A549 (cell line): ENCODE results near the gene MED16. TPM values are rescaled to one million over a fixed set of nuclear protein-coding genes. Genes with fewer than 3 reads are reported as not detected.

ENCODE experiments used
- ATAC-seq, 2 experiments: fragments of 200-7000 bp in 1 of 2; fragments of >200 bp in 1 of 2; cut with Nextera tagmentation in 1 of 2; cut with Tn5 transposase in 1 of 2; 3 replicates each; pipeline versions ENCODE4 v1.8.0 to v1.9.1; 2018 to 2020; ENCODE audit warnings: mild to moderate bottlenecking in 1 of 2, moderate library complexity in 1 of 2
- CTCF ChIA-PET: fragments of 300-600 bp; sonication (Branson Sonifier 250); formaldehyde crosslinking; extraction: SDS; loops from one replicate; lab custom pipeline; 2021; ENCODE audit warnings: antibody characterized with exemption, inconsistent platforms; lab: Yijun Ruan, JAX
- POLR2A ChIA-PET: fragments of 350-600 bp; formaldehyde crosslinking; extraction: SDS; loops from one replicate; lab custom pipeline; 2021; ENCODE audit warnings: antibody characterized with exemption, inconsistent platforms; lab: Yijun Ruan, JAX
- DNase-seq, 2 experiments: peaks; one replicate each; pipeline versions ENCODE4 v3.0.0 to v3.0.0-alpha.2; 2011 to 2016; ENCODE audit warnings: low read depth in 1 of 2, low spot score in 1 of 2
- FAIRE-seq: peaks from 2 replicates; lab custom pipeline; 2011; peaks lifted over from hg19 to GRCh38; lab: Jason Lieb, UNC
- H3K27ac ChIP-seq, 2 experiments: fragments of >200 bp; sonication (Bioruptor Twin); formaldehyde crosslinking; 3 replicates each; pipeline ENCODE4 v1.5.1; 2016 to 2017
- H3K4me1 ChIP-seq: fragments of >200 bp; sonication (Bioruptor Twin); formaldehyde crosslinking; 3 replicates; pipeline ENCODE4 v1.6.1; 2016
- H3K4me2 ChIP-seq: fragments of >200 bp; sonication (Bioruptor Twin); formaldehyde crosslinking; 3 replicates; pipeline ENCODE4 v1.6.1; 2016
- H3K4me3 ChIP-seq: fragments of >200 bp; sonication (Bioruptor Twin); formaldehyde crosslinking; 3 replicates; pipeline ENCODE4 v1.5.1; 2016
- H3K9me3 ChIP-seq: fragments of >200 bp; sonication (Bioruptor Twin); formaldehyde crosslinking; 3 replicates; pipeline ENCODE4 v1.6.1; 2016
- CBX2 ChIP-seq: fragments of 200-600 bp; sonication (generic); IDR thresholded peaks from 2 replicates; pipeline ENCODE4 v1.6.1; 2016; ENCODE audit warnings: low read depth, mild to moderate bottlenecking, borderline replicate concordance
- EHMT2 ChIP-seq: fragments of 200-600 bp; sonication (generic); IDR thresholded peaks from 2 replicates; pipeline ENCODE4 v1.6.1; 2016; ENCODE audit warnings: antibody characterized with exemption, low read depth, mild to moderate bottlenecking, moderate library complexity
- ESRRA ChIP-seq: fragments of 150-350 bp; IDR thresholded peaks from 2 replicates; pipeline ENCODE4 v1.6.1; 2014; ENCODE audit warnings: mild to moderate bottlenecking, low read length, borderline replicate concordance
- GATA3 ChIP-seq: IDR thresholded peaks from 2 replicates; pipeline ENCODE4 v1.6.1; 2012; ENCODE audit warnings: borderline replicate concordance
- HOXB5 ChIP-seq: fragments of 250-450 bp; sonication (Bioruptor Pico); IDR thresholded peaks from 2 replicates; pipeline ENCODE4 v1.5.0; 2020; ENCODE audit warnings: mild to moderate bottlenecking, moderate library complexity
- NFE2L2 ChIP-seq: fragments of 150-350 bp; conservative IDR thresholded peaks from 2 replicates; pipeline ENCODE4 v1.6.1; 2014; ENCODE audit warnings: low read length
- PHF8 ChIP-seq: fragments of 200-600 bp; sonication (generic); IDR thresholded peaks from 2 replicates; pipeline ENCODE4 v1.6.1; 2016; ENCODE audit warnings: low read depth, mild to moderate bottlenecking, antibody characterized with exemption, moderate library complexity, borderline replicate concordance
- POLR2A ChIP-seq: IDR thresholded peaks from 2 replicates; pipeline ENCODE4 v1.6.1; 2012; ENCODE audit warnings: mild to moderate bottlenecking, low read length
- SMC3 ChIP-seq: fragments of >200 bp; sonication (Bioruptor Twin); formaldehyde crosslinking; IDR thresholded peaks from 3 replicates; pipeline ENCODE4 v1.6.1; 2018; ENCODE audit warnings: inconsistent platforms
- SREBF2 ChIP-seq: fragments of 450-650 bp; IDR thresholded peaks from 2 replicates; pipeline ENCODE4 v1.6.1; 2014; ENCODE audit warnings: mild to moderate bottlenecking, moderate library complexity
- ZFP36 ChIP-seq: fragments of 450-650 bp; IDR thresholded peaks from 2 replicates; pipeline ENCODE4 v1.6.1; 2014; ENCODE audit warnings: borderline replicate concordance; ENCODE audit not compliant: partially characterized antibody
- ZSCAN20 ChIP-seq: fragments of 250-450 bp; sonication (Bioruptor Pico); IDR thresholded peaks from 2 replicates; pipeline ENCODE4 v1.8.0; 2022; ENCODE audit warnings: mild to moderate bottlenecking, moderate library complexity
- WGBS: methylation state at CpG from one replicate; pipeline ENCODE4 v1.1.6; 2017; ENCODE audit errors: missing lambda C conversion rate; 5-methylcytosine and 5-hydroxymethylcytosine counted together
- polyA minus RNA-seq: library from RNA; depleted of rRNA, polyadenylated mRNA; stranded (reverse); fragments of >200 nt; gene quantifications from 2 replicates; pipeline ENCODE4 v1.2.3, GENCODE V29; 2011; rRNA and poly(A)+ RNA removed
- polyA plus RNA-seq, 4 experiments: library from polyadenylated mRNA; depleted of rRNA in 3 of 4; stranded (reverse); fragments of >200 nt; fragmentation: RNase III in 1 of 4; extraction: RNeasy Plus Mini Kit Qiagen cat#74134 plus additional on column Dnase treatment in 1 of 4; gene quantifications; 2 replicates in 3 of 4; 3 replicates in 1 of 4; pipeline ENCODE4 v1.2.3, GENCODE V29; 2011 to 2017
- TF ChIP-seq, protein P1 (sequence below): fragments of >200 bp; sonication (Bioruptor Twin); formaldehyde crosslinking; IDR thresholded peaks from 2 replicates; pipeline ENCODE4 v1.6.1; 2016
- TF ChIP-seq, protein P2 (sequence below): fragments of >200 bp; sonication (Bioruptor Twin); formaldehyde crosslinking; IDR thresholded peaks from 3 replicates; pipeline ENCODE4 v1.6.1; 2016
- TF ChIP-seq, protein P3 (sequence below): fragments of >200 bp; sonication (Bioruptor Twin); formaldehyde crosslinking; IDR thresholded peaks from 3 replicates; pipeline ENCODE4 v1.5.1; 2016
- TF ChIP-seq, protein P4 (sequence below): fragments of 150-350 bp; IDR thresholded peaks from 2 replicates; pipeline ENCODE4 v1.6.1; 2014; ENCODE audit warnings: low read depth, mild to moderate bottlenecking, low read length
- TF ChIP-seq, protein P5 (sequence below): fragments of 450-650 bp; IDR thresholded peaks from 2 replicates; pipeline ENCODE4 v1.6.1; 2014; ENCODE audit warnings: antibody characterized with exemption
- TF ChIP-seq, protein P6 (sequence below): IDR thresholded peaks from 2 replicates; pipeline ENCODE4 v1.6.1; 2012; ENCODE audit warnings: low read depth, borderline replicate concordance
- TF ChIP-seq, protein P7 (sequence below): IDR thresholded peaks from 2 replicates; pipeline ENCODE4 v1.6.1; 2012

The MED16 gene, protein sequence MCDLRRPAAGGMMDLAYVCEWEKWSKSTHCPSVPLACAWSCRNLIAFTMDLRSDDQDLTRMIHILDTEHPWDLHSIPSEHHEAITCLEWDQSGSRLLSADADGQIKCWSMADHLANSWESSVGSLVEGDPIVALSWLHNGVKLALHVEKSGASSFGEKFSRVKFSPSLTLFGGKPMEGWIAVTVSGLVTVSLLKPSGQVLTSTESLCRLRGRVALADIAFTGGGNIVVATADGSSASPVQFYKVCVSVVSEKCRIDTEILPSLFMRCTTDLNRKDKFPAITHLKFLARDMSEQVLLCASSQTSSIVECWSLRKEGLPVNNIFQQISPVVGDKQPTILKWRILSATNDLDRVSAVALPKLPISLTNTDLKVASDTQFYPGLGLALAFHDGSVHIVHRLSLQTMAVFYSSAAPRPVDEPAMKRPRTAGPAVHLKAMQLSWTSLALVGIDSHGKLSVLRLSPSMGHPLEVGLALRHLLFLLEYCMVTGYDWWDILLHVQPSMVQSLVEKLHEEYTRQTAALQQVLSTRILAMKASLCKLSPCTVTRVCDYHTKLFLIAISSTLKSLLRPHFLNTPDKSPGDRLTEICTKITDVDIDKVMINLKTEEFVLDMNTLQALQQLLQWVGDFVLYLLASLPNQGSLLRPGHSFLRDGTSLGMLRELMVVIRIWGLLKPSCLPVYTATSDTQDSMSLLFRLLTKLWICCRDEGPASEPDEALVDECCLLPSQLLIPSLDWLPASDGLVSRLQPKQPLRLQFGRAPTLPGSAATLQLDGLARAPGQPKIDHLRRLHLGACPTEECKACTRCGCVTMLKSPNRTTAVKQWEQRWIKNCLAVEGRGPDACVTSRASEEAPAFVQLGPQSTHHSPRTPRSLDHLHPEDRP
- 8.0 TPM in 2 replicates for polyA plus RNA-seq (2011; rRNA removed)
- 17.6 and 22.7 TPM in 2 replicates for polyA plus RNA-seq (2012; cell fraction: cytosol; rRNA removed)
- polyA plus RNA-seq (2012; cell fraction: nucleus; rRNA removed): 32.2 and 54.4 TPM in 2 replicates
- polyA plus RNA-seq (2017; fragmentation: RNase III; extraction: RNeasy Plus Mini Kit Qiagen cat#74134 plus additional on column Dnase treatment): 11.9 to 13.9 TPM (median 12.7 TPM) in 3 replicates
- polyA minus RNA-seq: 8.8 and 17.6 TPM in 2 replicates

DNA sequence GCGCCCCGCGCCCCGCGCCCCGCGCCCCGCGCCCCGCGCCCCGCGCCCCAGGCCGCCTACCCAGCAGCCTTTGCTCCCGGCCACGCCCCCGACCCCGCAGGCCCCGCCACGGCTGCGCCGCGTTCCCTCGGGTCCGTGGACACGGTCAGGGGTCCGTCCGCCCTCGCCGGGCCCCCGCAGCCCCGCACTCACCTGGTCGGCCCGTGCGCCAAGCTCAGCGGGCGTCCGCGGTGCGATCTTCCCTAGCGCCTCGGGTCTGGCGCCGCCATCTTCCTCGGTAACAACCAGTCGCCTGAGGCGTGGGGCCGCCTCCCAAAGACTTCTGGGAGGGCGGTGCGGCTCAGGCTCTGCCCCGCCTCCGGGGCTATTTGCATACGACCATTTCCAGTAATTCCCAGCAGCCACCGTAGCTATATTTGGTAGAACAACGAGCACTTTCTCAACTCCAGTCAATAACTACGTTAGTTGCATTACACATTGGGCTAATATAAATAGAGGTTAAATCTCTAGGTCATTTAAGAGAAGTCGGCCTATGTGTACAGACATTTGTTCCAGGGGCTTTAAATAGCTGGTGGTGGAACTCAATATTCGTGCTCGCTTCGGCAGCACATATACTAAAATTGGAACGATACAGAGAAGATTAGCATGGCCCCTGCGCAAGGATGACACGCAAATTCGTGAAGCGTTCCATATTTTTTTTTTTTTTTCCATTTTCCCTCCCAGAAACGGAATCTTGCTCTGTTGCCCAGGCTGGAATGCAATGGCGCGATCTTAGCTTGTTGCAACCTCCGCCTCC is at the start of gene MED16, which contains the start of gene RNU6-9:
TSS of gene MED16 (minus strand) at position 294 of the 796 bp plus-strand sequence. CDS start 2,056 bp downstream, outside the sequence.
TSS of gene RNU6-9 (plus strand) at position 591 of the 796 bp plus-strand sequence.
- TF ChIP-seq ESRRA (no peak), ZSCAN20 (CRISPR knock-in tag) (no peak), EHMT2 (no peak), GATA3 (no peak), ZFP36 (no peak), CBX2 (no peak), POLR2A (peak; percentile 45), SREBF2 (peak; percentile 79), NFE2L2 (no peak), SMC3 (0 out of 3 replicates have a peak, but pooled peaks have one; percentile 13), PHF8 (0 out of 2 replicates have a peak, but pooled peaks have one; percentile 16), HOXB5 (no peak)
- TF ChIP-seq, protein P1, sequence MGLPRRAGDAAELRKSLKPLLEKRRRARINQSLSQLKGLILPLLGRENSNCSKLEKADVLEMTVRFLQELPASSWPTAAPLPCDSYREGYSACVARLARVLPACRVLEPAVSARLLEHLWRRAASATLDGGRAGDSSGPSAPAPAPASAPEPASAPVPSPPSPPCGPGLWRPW: no peak
- TF ChIP-seq, protein P2, sequence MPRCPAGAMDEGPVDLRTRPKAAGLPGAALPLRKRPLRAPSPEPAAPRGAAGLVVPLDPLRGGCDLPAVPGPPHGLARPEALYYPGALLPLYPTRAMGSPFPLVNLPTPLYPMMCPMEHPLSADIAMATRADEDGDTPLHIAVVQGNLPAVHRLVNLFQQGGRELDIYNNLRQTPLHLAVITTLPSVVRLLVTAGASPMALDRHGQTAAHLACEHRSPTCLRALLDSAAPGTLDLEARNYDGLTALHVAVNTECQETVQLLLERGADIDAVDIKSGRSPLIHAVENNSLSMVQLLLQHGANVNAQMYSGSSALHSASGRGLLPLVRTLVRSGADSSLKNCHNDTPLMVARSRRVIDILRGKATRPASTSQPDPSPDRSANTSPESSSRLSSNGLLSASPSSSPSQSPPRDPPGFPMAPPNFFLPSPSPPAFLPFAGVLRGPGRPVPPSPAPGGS: no peak
- TF ChIP-seq, protein P3, sequence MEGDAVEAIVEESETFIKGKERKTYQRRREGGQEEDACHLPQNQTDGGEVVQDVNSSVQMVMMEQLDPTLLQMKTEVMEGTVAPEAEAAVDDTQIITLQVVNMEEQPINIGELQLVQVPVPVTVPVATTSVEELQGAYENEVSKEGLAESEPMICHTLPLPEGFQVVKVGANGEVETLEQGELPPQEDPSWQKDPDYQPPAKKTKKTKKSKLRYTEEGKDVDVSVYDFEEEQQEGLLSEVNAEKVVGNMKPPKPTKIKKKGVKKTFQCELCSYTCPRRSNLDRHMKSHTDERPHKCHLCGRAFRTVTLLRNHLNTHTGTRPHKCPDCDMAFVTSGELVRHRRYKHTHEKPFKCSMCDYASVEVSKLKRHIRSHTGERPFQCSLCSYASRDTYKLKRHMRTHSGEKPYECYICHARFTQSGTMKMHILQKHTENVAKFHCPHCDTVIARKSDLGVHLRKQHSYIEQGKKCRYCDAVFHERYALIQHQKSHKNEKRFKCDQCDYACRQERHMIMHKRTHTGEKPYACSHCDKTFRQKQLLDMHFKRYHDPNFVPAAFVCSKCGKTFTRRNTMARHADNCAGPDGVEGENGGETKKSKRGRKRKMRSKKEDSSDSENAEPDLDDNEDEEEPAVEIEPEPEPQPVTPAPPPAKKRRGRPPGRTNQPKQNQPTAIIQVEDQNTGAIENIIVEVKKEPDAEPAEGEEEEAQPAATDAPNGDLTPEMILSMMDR: no peak
- TF ChIP-seq, protein P4, sequence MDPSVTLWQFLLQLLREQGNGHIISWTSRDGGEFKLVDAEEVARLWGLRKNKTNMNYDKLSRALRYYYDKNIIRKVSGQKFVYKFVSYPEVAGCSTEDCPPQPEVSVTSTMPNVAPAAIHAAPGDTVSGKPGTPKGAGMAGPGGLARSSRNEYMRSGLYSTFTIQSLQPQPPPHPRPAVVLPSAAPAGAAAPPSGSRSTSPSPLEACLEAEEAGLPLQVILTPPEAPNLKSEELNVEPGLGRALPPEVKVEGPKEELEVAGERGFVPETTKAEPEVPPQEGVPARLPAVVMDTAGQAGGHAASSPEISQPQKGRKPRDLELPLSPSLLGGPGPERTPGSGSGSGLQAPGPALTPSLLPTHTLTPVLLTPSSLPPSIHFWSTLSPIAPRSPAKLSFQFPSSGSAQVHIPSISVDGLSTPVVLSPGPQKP: no peak
- TF ChIP-seq, protein P5, sequence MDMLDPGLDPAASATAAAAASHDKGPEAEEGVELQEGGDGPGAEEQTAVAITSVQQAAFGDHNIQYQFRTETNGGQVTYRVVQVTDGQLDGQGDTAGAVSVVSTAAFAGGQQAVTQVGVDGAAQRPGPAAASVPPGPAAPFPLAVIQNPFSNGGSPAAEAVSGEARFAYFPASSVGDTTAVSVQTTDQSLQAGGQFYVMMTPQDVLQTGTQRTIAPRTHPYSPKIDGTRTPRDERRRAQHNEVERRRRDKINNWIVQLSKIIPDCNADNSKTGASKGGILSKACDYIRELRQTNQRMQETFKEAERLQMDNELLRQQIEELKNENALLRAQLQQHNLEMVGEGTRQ: no peak
- TF ChIP-seq, protein P6, sequence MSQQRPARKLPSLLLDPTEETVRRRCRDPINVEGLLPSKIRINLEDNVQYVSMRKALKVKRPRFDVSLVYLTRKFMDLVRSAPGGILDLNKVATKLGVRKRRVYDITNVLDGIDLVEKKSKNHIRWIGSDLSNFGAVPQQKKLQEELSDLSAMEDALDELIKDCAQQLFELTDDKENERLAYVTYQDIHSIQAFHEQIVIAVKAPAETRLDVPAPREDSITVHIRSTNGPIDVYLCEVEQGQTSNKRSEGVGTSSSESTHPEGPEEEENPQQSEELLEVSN: no peak
- TF ChIP-seq, protein P7, sequence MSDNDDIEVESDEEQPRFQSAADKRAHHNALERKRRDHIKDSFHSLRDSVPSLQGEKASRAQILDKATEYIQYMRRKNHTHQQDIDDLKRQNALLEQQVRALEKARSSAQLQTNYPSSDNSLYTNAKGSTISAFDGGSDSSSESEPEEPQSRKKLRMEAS: no peak
- ChIA-PET POLR2A (interaction anchor here (1.1 kb wide), 2 partner anchors 14 to 30 kb away, joined by 3 to 8 read pairs; no protein-coding TSS in a partner anchor), CTCF (interaction anchor here (0.6 to 1.4 kb wide), 3 partner anchors 14 to 89 kb away, joined by 3 to 5 read pairs (median 3); no protein-coding TSS in a partner anchor)
- Histone ChIP-seq H3K27ac (peak within 1 kb of the TSS; percentile 98 to 100), H3K4me2 (peak within 1 kb of the TSS; percentile 95), H3K4me3 (peak within 1 kb of the TSS; percentile 89), H3K4me1 (no peaks in the 10 kb centered on the region), H3K9me3 (no peaks in the 10 kb centered on the region)
- 1% methylated on average over 18 of the region's 69 CpGs for WGBS
- FAIRE-seq: no peak
- peak; percentile 84 to 90 for DNase-seq
- ATAC-seq: peak; percentile 88 to 90
